Measurements from ENCODE around the gene ATPAF2.
A peak's percentile ranks its signal among the peaks of the same experiment; 100 is the strongest.

The ATPAF2 gene

GRCh38 chr17:17985153-17985552 is 53.8 kb downstream of the ATPAF2 start:
- DNase-seq = no peak

- DNase-seq = no peak
Observed at GRCh38 chr17:17983776-17984175, 55.2 kb downstream of the ATPAF2 start.

- no peak for DNase-seq
Observed at GRCh38 chr17:17983376-17983775, 55.6 kb downstream of the ATPAF2 start.

- no peak for DNase-seq
Observed at GRCh38 chr17:17982801-17983200, 56.2 kb downstream of the ATPAF2 start.

GRCh38 chr17:17981330-17981729 is 57.6 kb downstream of the ATPAF2 start:
- DNase-seq = no peak

- no peak for DNase-seq
Observed at GRCh38 chr17:17979778-17980177, 59.2 kb downstream of the ATPAF2 start.

- no peak for DNase-seq
Observed at GRCh38 chr17:17978481-17979424, 60.2 kb downstream of the ATPAF2 start.

- DNase-seq = no peak
Observed at GRCh38 chr17:17976931-17977570, 61.9 kb downstream of the ATPAF2 start.

- DNase-seq = no peak
Observed at GRCh38 chr17:17975436-17975835, 63.5 kb downstream of the ATPAF2 start.

- no peak for DNase-seq
Observed at GRCh38 chr17:17972952-17973254, 66.1 kb downstream of the ATPAF2 start.

- peak; percentile 95 for DNase-seq
Observed at GRCh38 chr17:17972126-17972951, 66.6 kb downstream of the ATPAF2 start, which contains the start of the genes DRC3 and TOM1L2. Gene DRC3, plus strand, starts transcription at chr17:17972862. Its CDS starts 4,737 bp downstream, at chr17:17977599. Gene TOM1L2, minus strand, starts transcription at chr17:17972400. Its CDS starts 87 bp downstream, at chr17:17972313.

GRCh38 chr17:17971431-17972125 is 67.4 kb downstream of the ATPAF2 start:
- DNase-seq = no peak

GRCh38 chr17:17970699-17971430 is 68.1 kb downstream of the ATPAF2 start:
- DNase-seq = no peak

Measured in DMS79 (cell line).